CD4-positive, CD25-positive, alpha-beta regulatory T cell (primary cell): ENCODE results near the gene TBCB. TPM values are rescaled to one million over a fixed set of nuclear protein-coding genes. Genes with fewer than 3 reads are reported as not detected.
"Not testable (repeated sequence)": the region's sequence is repeated elsewhere in the genome, so short reads cannot be mapped to it uniquely, and the experiment has no call there.

ENCODE experiments used
- ATAC-seq, 2 donors: fragments of 150-1000 bp; cut with Tn5 transposase; one replicate each; pipeline ENCODE4 v1.10.0; 2021; ENCODE audit warnings: low read depth in 2 of 2, moderate number of reproducible peaks in 2 of 2, moderate library complexity in 1 of 2
- DNase-seq, 3 donors: peaks; one replicate each; pipeline versions ENCODE4 v3.0.0 to v3.0.0-alpha.2; 2012 to 2022; ENCODE audit warnings: mixed read lengths in 1 of 3
- H3K27ac ChIP-seq: one replicate; pipeline ENCODE4 v1.7.0; 2013; ENCODE audit warnings: mild to moderate bottlenecking, low read length; ENCODE audit not compliant: insufficient read depth, poor library complexity, severe bottlenecking
- H3K27me3 ChIP-seq: one replicate; pipeline ENCODE4 v1.7.0; 2013; ENCODE audit warnings: low read length; ENCODE audit not compliant: control insufficient read depth, insufficient read depth
- H3K36me3 ChIP-seq: one replicate; pipeline ENCODE4 v1.7.0; 2013; ENCODE audit warnings: mild to moderate bottlenecking, low read length, moderate library complexity; ENCODE audit not compliant: control insufficient read depth, insufficient read depth
- H3K4me1 ChIP-seq: 2 replicates; pipeline ENCODE4 v1.7.0; 2013; ENCODE audit warnings: mild to moderate bottlenecking, low read length; ENCODE audit not compliant: insufficient read depth, control insufficient read depth, poor library complexity, severe bottlenecking
- H3K4me3 ChIP-seq: one replicate; pipeline ENCODE4 v1.7.0; 2013; ENCODE audit warnings: low read depth, mild to moderate bottlenecking, low read length, moderate library complexity
- H3K9me3 ChIP-seq, 2 experiments: 1 replicate in 1 of 2; 2 replicates in 1 of 2; pipeline ENCODE4 v1.7.0; 2013; ENCODE audit warnings: low read length in 2 of 2, mild to moderate bottlenecking in 1 of 2, moderate library complexity in 1 of 2; ENCODE audit not compliant: control insufficient read depth in 2 of 2
- H3K27ac Mint-ChIP-seq, 3 donors: one replicate each; pipeline ENCODE4 v1.8.0; 2020 to 2022; ENCODE audit warnings: mild to moderate bottlenecking in 3 of 3, mixed read lengths in 3 of 3, moderate library complexity in 2 of 3
- H3K27me3 Mint-ChIP-seq: one replicate; pipeline ENCODE4 v1.8.0; 2022; ENCODE audit warnings: mild to moderate bottlenecking, mixed read lengths
- H3K36me3 Mint-ChIP-seq: one replicate; pipeline ENCODE4 v1.8.0; 2020; ENCODE audit warnings: mixed read lengths
- H3K4me1 Mint-ChIP-seq, 4 donors: one replicate each; pipeline ENCODE4 v1.8.0; 2020 to 2022; ENCODE audit warnings: mixed read lengths in 4 of 4, mild to moderate bottlenecking in 1 of 4
- H3K4me3 Mint-ChIP-seq, 4 donors: one replicate each; pipeline ENCODE4 v1.8.0; 2020 to 2022; ENCODE audit warnings: mild to moderate bottlenecking in 4 of 4, mixed read lengths in 4 of 4, moderate library complexity in 3 of 4
- H3K9me3 Mint-ChIP-seq, 7 donors: one replicate each; pipeline ENCODE4 v1.8.0; 2020 to 2022; ENCODE audit warnings: mixed read lengths in 7 of 7, mild to moderate bottlenecking in 3 of 7, moderate library complexity in 2 of 7
- polyA plus RNA-seq, 4 donors: library from polyadenylated mRNA; unstranded; fragments of 300-500 nt; fragmentation: Illumina TruSeq; gene quantifications; one replicate each; pipeline ENCODE4 v1.2.3, GENCODE V29; 2021
- total RNA-seq: library from RNA; stranded (reverse); gene quantifications from one replicate; pipeline ENCODE4 v1.2.3, GENCODE V29; 2022

The TBCB gene
- total and polyA plus RNA-seq, 5 donors from 2014 or later, result 129 to 346 (median 260) TPM

GRCh38 chr19:36172852-36173251, 57.6 kb downstream of the TBCB start:
- Mint-ChIP-seq H3K27me3 (no peaks in the 10 kb centered on the region), H3K36me3 (no peaks in the 10 kb centered on the region), H3K4me3 (no peak overlapping the region), H3K27ac (no peak overlapping the region), H3K4me1 (peaks cover 3 to 6% (median 5%) of the 10 kb centered on the region in 4 donors), H3K9me3 (no peaks in the 10 kb centered on the region)
- Histone ChIP-seq H3K27ac (no peak overlapping the region), H3K4me3 (no peak overlapping the region), H3K36me3 (no peaks in the 10 kb centered on the region), H3K27me3 (no peaks in the 10 kb centered on the region), H3K4me1 (peaks cover 4% of the 10 kb centered on the region), H3K9me3 (no peaks in the 10 kb centered on the region)
- ATAC-seq (no peak), DNase-seq (no peak)

DNA sequence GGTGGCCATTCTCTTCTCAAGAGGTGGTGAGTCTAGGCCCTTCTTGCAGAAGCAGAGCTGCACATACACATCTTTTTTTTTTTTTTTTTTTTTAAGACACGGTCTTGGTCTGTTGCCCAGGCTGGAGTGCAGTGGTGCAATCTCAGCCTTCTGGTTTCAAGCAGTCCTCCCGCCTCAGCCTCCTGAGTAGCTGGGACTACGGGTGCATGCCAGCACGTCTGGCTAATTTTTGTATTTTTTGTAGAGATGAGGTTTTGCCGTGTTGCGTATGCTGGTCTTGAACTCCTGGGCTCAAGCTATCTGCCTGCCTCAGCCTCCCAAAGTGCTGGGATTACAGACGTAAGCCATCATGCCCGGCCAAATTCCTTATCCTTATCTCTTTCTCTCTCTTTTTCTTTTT, 58.6 kb downstream of the TBCB start:
- H3K4me3 Mint-ChIP-seq, H3K4me1 ChIP-seq, H3K27me3 ChIP-seq, H3K27me3 Mint-ChIP-seq, H3K4me1 Mint-ChIP-seq, H3K9me3 Mint-ChIP-seq, ATAC-seq, H3K27ac ChIP-seq, H3K36me3 Mint-ChIP-seq, DNase-seq, H3K36me3 ChIP-seq, H3K9me3 ChIP-seq, H3K4me3 ChIP-seq: not testable (repeated sequence)
- H3K27ac Mint-ChIP-seq, result peak overlapping the region in 1 of 3 donors; percentile 86

Other genes with a start within 250 kb of the TBCB start
- gene APLP1, start 246.9 kb upstream of the TBCB start, total RNA-seq, result not detected
- gene APLP1, start 246.9 kb upstream of the TBCB start, polyA plus RNA-seq, result not detected
- gene NFKBID, start 214.9 kb upstream of the TBCB start, total RNA-seq, result 120 TPM
- 1 to 10 TPM; 2.7 to 4.2 (median 3.6) TPM for gene NFKBID, start 214.9 kb upstream of the TBCB start, polyA plus RNA-seq
- 104 TPM for gene HCST, start 212.9 kb upstream of the TBCB start, total RNA-seq
- gene HCST, start 212.9 kb upstream of the TBCB start, polyA plus RNA-seq, result 100 to 1,000 TPM; 640 to 863 (median 760) TPM
- not detected for gene TYROBP, start 207.2 kb upstream of the TBCB start, total RNA-seq
- gene TYROBP, start 207.2 kb upstream of the TBCB start, polyA plus RNA-seq, result 1 to 10 TPM in 3 of 4 donors, under 1 TPM in 1; 0.49 to 6.9 (median 2.1) TPM
- gene LRFN3, start 179.1 kb upstream of the TBCB start, total RNA-seq, result 7.7 TPM
- gene LRFN3, start 179.1 kb upstream of the TBCB start, polyA plus RNA-seq, result 1 to 10 TPM in 1 of 4 donors, under 1 TPM in 3; 0.63 to 1.4 (median 0.84) TPM
- 11.8 TPM for gene SDHAF1, start 120.3 kb upstream of the TBCB start, total RNA-seq
- 10 to 100 TPM; 44.0 to 71.2 (median 67.4) TPM for gene SDHAF1, start 120.3 kb upstream of the TBCB start, polyA plus RNA-seq
- gene SYNE4, start 106.7 kb upstream of the TBCB start, total RNA-seq, result 1.5 TPM
- under 1 TPM in 1 of 4 donors, not detected in 3; 0.40 TPM for gene SYNE4, start 106.7 kb upstream of the TBCB start, polyA plus RNA-seq
- 35.8 TPM for gene ALKBH6, start 101.3 kb upstream of the TBCB start, total RNA-seq
- 10 to 100 TPM; 18.3 to 32.7 (median 24.8) TPM for gene ALKBH6, start 101.3 kb upstream of the TBCB start, polyA plus RNA-seq
- gene CLIP3, start 82.6 kb upstream of the TBCB start, total RNA-seq, result 1.4 TPM
- 1 to 10 TPM in 1 of 4 donors, under 1 TPM in 3; 0.38 to 1.3 (median 0.61) TPM for gene CLIP3, start 82.6 kb upstream of the TBCB start, polyA plus RNA-seq
- gene THAP8, start 61.2 kb upstream of the TBCB start, total RNA-seq, result 2.9 TPM
- gene THAP8, start 61.2 kb upstream of the TBCB start, polyA plus RNA-seq, result 1 to 10 TPM; 3.5 to 8.2 (median 6.7) TPM
- 6.8 TPM for gene WDR62, start 60.6 kb upstream of the TBCB start, total RNA-seq
- under 1 TPM in 3 of 4 donors, not detected in 1; 0.21 to 0.46 (median 0.44) TPM for gene WDR62, start 60.6 kb upstream of the TBCB start, polyA plus RNA-seq
- not detected for gene OVOL3, start 4.3 kb upstream of the TBCB start, total RNA-seq
- gene OVOL3, start 4.3 kb upstream of the TBCB start, polyA plus RNA-seq, result not detected
- gene POLR2I, start 593 bp upstream of the TBCB start, total RNA-seq, result 29.4 TPM
- gene POLR2I, start 593 bp upstream of the TBCB start, polyA plus RNA-seq, result 100 to 1,000 TPM; 128 to 185 (median 160) TPM
- 262 TPM for gene CAPNS1, start 24.6 kb downstream of the TBCB start, total RNA-seq
- 100 to 1,000 TPM; 105 to 185 (median 140) TPM for gene CAPNS1, start 24.6 kb downstream of the TBCB start, polyA plus RNA-seq
- not detected for gene COX7A1, start 37.0 kb downstream of the TBCB start, total RNA-seq
- not detected for gene COX7A1, start 37.0 kb downstream of the TBCB start, polyA plus RNA-seq
- gene ZNF565, start 99.2 kb downstream of the TBCB start, total RNA-seq, result 5.7 TPM
- 1 to 10 TPM; 1.0 to 3.5 (median 2.4) TPM for gene ZNF565, start 99.2 kb downstream of the TBCB start, polyA plus RNA-seq
- gene ZNF146, start 99.6 kb downstream of the TBCB start, total RNA-seq, result 26.4 TPM
- 10 to 100 TPM; 54.5 to 67.2 (median 60.6) TPM for gene ZNF146, start 99.6 kb downstream of the TBCB start, polyA plus RNA-seq